COR-L47 (cell line): ENCODE measurements around the gene MBNL1.

Source experiments
- DNase-seq: peaks from one replicate; lab custom pipeline; 2025; lab: John Stamatoyannopoulos, UW

The MBNL1 gene

DNA sequence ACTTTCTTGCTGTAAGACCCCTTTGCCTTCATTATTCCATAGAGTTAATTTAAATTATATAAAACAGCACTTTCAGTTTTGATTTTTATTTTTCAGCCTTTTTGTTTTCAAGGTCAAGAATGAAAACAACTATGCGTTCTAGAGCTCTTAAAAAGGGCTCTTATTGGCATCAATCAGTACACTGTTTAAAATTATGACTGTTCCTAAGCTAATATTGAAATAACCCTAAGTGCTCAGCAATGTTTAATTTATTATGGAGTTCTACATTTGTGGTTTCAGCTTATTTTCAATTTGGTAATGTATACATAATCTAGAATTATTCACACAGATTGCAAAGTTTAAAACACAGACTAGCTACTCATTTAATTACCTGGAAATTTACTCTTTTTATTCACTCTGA is 179.4 kb downstream of the MBNL1 start:
- DNase-seq = no peak

DNA sequence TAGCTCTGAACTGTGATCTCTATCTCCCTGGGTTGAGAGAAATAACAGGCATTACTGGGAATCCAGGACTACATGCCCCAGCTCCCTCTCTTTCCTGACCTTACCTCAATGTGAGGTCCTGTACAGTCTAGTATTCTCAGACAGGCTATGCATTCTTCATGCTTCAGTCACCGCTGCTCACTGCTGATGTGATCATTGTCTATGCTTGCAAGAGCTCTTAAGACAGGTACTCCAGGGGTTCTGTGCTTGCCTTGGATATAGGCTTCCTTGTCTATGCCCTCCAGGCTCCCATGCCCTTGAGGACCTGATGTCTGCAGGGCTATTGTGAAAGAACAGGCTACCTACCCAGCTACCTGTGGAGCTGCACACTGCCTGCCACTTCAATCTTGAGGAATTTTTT is 183.6 kb downstream of the MBNL1 start:
- no peak for DNase-seq

DNA sequence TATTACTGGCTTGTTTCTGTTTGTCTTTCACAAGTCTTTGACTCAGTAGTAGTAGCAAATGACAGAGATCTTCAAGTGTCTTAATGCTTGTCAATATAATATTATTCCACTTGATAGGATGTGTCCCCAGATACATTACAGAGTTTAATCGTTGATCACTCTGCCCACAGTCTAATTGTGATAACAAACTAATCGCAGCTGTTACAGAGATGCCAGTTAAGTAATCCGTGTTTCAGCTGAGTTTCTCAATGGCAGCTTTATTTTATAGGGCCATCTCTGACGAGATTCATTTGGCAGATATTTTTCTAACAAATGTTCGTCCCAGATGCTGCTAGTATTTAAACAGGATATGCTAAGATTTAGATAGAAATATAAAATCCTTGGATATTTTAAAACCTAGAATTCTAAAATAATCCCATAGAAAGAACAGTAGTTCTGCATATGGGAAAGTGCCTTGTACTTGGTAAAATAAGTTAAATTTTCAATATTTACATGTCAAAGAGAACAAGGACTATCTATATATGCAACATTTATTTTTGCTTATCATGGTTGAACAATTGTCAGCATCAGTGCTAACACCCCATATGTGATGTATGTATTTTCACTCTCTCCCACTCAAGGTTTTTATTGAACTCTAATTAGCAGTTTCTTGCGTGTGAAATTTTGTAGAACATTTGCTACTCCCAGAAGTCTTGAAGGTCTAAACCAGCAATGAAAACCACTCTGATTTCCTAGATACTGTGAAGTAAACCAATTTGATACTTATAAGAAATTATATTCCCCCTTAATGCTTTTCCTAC is 185.5 kb downstream of the MBNL1 start:
- no peak for DNase-seq

DNA sequence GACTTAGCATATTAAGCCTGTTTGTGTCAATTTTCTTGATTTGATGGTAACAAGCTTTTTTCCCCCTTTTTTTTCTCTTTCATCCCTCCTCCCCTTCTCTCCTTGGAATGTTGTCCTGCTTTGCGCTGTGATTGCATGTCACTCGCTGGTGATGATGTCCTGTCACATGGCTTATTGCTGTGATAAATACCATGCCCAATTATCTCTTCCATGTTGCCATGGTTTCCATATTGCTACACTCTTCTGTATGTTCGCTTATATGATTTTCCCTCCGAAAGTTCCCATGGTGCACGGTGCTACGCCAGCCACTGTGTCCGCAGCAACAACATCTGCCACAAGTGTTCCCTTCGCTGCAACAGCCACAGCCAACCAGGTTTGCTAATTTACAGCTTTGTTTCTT is 187.3 kb downstream of the MBNL1 start:
- DNase-seq = no peak

DNA sequence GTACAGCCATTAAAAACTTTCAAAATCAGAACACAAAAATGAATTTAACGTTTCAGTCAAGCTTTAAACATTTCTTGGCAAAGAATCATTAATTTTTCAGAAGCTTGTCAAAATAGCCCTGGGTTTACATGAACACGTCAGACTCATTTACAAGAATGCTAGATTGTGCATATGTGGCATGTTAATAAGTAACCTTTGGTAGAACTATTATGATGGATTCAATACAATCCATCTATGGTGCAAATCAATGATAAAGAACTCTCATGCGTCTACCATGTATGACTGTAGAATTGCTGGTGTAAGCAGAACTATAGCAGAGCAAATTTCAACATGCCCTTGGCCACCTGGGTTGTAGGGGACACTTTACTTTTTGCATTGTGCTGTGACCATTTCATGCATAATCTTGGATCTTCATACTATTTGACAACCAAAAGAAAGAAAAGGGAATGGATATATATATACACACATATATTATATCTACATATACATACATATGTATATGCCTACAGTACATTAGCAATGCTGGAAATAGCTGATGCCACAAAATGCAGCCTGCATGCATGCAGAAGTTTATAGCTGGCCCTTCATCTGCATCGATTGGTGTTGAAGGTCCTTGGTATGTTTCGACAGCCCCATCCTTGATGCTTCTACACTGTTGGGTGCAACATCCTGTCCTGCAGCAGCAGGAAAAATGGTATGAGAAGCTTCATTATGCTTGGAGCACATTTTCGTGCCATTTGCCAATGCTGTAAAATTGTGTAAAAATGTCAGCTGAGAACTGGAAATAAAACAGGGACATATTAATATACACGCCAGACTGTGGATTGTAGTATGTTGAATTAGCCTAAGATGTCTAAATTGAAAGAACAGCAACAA is 189.0 kb downstream of the MBNL1 start:
- no peak for DNase-seq

DNA sequence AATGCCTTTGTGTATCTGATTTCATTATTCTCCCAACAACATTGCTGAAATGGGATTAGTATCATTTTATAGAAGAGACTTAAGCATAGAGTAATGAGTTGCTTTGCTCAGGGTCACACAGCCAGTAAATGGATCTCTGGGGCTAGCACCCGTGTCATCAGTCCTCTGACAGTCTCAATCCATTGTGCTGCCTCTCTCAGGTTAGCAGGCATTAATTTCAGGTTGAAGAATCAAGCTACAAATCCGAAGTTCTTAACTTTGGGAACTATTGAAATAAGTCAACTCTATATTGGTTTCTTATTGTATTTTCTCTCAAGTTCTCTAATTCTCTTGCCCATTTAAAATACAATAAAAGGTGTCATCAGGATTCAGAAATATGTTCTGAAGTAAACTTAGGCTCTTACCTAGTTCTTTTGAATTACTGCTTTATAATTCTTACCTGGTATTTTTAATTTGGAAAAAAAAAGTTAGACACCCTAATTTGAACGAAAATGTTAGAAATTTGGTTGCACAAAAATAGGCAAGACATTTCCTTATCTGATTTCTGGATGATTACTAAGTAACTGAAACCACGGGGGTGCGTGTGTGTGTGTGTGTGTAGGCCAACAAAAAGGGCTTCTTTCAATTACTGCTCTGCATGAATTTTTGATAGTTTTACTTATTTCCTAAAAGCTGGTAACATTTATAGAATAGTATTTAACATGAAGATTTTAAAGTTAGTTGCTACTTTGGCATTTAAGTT is 189.8 kb downstream of the MBNL1 start:
- DNase-seq = no peak

DNA sequence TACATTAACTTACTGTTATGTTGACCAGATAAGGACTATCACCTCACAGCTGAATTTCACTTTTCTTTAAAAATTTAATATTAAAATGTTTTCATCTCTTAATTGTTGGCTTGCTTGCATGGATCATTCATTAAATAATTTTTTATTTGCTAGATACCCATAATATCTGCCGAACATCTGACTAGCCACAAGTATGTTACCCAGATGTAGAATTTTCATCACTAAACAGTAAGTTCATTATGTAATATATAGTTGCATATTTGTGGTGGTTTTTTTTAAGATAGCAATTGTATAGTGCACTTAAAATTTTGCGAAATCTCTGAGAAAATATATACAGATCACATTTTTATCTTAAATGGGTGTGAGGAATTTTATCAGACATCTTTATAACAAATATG is 190.4 kb downstream of the MBNL1 start:
- no peak for DNase-seq

DNA sequence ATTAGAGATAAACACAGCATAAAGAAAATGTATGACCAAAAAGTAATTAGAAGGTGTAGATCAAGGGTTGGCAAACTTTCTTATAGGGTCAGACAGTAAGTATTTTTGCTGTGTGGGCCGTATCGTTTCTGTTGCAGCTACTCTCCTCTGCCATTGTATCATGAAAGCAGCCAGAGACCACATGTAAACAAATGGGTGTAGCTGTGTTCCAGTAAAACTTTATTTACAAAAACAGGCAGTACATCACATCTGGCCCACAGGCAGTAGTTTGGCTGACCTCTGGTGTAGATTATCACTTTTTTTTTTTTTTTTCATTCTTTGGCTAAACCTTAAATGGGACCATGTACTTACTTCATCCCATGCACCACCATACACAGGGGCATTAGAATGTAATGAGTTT is 190.8 kb downstream of the MBNL1 start:
- no peak for DNase-seq

DNA sequence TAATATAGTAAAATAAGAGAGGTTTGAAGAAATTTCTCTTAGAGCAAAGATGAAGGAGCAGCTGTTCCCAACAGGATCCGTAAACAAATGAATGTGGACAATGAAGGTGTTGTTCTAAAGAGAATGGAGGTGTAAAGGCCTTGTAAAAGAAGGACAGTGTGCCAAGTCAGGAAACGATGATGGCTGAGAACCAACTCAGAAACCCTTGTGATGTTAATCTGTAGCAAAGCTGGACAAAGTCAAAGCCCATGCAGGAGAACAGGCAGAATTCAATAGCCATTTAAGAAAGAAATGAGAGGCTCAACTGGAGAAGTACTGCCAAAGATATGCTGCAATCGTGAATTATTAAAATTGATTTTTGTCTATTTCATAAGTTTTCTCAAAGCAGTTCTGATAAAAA is 192.2 kb downstream of the MBNL1 start:
- no peak for DNase-seq

DNA sequence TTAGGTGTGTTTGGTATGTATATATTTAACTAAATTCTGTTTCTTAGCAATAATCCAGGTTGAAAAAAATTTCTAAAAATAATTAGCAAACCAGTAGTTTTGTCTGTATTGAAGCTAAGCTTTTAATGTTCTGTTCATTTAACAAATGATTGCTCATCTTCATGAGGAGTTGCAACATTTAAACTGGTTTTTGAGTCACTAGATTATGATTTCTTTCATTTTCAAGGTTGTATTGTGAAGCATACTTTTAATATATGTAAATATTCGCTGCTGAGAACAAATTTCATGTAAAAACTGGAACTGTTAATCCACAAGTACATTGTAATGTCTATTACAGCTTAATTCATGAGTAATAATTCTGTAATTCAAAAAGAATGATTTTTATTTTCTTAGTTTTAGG is 192.7 kb downstream of the MBNL1 start:
- no peak for DNase-seq

DNA sequence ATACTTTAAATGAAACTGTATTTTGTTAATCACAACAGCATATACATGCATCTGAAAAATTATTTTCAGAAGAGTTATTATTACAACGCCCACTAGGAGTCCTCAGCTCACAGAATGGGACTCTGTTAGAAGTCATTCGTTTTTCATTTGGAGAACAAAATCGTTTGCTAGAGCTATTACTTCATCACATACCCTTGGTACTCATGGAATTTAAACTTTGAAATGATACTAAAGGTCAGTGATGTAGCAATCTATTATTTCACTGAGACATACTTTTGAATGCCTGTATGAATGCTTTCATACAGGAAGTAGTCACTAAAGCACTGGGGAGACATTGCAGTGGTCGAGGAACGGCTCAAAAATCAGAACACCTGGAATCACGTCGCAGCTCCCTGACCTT is 198.1 kb downstream of the MBNL1 start:
- DNase-seq = peak; percentile 23

DNA sequence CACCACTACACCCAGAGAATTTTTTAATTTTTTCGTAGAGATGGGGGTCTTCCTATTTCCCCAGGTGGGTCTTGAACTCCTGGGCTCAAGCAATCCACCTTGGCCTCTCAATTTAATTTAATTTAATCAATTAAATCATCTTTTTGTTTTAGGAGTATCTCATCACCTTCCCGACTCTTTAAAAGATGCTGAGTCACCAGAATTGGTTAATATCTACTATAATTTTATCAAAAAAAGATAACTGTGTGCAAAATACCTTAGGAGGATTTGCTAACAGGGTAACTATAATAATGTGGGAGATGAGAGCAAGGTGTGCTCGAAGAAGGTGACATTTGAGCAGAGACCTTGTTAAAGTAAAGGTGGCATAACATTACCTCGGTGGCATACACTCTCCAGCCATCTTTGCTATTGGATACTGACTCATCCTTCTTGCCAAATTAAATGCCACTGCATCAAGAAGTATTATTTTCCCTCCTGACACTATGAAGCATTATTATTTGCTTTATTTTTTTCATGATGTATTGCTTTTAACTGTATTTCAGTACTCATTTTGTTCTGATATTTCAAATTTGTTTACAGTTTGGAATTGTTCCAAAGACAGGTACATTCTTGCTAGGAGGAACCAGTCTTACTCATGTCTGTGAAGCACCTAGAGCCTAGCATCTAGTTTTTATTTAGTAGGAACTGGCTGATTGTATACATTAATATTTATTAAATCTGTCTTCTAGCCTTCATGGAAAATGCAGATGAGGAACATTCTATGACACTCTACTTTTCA is 200.7 kb downstream of the MBNL1 start:
- no peak for DNase-seq

DNA sequence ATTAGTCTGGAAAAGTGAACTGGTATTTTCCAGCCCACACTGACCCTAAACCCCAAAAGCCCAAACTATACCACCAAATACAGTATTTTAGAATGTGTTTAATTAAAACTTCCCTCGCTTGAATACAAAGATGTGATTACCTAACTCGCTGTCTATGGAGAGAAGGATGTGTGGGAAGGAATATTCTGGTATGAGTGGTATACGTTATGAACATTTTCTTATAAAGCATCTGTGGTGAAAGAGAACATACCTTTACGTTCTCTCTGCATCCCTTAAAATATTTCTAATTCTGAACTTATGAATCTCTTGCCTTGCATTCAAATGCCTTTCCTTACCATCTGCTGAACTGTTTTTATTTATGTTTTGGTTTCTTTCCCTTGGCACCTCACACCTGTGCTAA is 201.4 kb downstream of the MBNL1 start:
- DNase-seq = no peak

DNA sequence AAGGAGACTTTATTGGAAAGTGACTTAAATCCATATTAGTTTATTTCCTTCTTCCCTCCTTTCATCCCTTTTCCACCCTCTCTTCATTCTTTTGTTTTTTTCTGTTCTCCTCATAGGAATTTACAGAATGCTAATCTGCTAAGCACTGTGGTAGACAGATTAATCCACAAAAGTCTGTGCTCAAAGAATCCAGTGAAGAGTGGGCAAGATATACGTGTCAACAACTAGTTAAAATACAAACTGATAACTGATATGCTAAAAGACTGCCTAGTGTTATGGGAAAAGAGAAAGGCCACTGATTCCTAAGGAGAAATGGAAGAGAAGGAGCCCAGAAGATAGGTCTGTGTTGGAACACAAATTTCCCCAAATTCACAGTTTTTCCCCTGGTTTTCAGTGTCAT is 202.2 kb downstream of the MBNL1 start:
- no peak for DNase-seq

DNA sequence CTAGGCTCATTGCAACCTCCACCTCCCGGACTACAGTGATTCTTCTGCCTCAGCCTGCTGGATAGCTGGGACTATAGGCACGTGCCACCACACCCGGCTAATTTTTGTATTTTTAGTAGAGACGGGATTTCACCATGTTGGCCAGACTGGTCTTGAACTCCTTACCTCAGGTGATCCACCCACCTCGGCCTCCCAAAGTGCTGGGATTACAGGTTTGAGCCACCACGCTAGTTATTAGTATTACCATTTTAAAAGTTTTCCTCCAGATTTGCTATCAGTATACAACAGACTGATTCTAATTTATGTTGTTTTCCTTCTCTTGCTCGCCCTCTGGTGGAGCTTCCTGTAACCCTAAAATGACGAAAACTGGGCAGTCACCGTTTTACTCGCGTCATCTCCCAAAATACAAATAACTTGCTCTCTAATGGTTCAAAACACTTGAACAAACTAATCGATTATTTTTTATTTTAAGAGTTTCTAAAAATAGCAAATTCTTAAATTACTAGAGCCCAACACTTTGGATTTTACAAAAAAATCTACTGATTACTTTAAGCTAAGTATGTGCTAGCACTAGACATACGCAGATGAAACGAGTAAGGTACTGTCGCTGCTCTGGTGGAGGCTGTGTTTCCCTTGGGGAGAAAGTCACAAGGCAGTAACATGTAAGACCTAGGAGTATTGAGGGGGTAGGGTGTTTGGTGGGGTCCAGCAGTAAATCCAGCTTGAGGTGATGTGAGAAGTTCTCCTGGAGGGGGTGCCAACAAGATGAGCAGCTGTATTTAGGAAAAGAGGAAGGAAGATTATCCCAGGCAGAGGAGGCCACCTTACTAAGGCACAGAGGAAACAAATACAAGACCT is 203.3 kb downstream of the MBNL1 start:
- peak; percentile 69 for DNase-seq

DNA sequence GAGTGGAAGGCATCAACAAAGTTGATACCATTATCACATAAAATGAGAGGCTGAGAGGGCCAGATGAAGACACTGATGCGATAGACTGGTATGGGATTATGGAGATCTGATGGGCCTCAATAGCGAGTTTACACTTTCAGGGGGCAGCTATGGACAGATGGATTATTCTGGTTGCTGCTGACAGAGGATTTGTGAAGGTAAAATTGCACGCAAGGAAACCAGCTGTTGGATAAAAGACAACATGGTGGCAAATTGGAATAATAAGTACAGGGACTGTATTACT is 203.9 kb downstream of the MBNL1 start:
- DNase-seq = no peak

DNA sequence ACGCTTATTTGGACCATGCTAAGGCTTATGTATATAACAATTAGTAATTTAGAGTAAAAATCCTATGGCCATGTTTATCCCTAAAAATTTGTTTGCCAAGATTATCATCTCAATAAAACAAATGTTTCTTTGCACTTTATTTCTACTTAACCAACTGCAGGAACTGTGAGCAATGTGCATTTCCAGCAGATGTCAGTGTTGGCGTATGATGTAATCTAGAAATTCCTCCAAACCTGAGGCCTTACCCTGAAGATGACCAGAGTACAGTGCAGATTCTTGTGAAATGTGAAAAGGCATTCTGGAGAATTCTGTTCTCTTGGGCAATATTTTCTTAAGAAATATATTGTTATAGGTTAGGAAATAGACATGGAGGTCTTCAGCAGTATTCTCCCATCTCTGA is 205.9 kb downstream of the MBNL1 start:
- peak; percentile 64 for DNase-seq

DNA sequence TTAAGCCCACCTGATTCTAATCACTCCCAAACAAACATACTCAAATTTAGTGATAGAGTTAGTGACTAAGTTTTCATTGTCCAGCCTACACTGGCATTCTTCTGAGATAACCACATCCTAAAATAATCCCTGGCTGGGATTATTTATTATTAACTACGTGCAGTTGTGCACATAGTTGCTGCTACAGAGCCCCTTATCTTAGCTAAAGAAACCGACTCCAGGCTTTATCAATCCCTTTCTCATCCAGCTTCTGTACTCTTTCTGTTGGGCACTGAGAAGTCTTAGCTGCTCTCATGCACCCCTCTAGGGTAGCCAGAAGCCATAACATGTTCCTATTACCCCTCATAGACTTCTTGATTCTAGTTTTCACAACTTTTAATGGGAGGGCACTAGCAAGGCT is 208.7 kb downstream of the MBNL1 start:
- no peak for DNase-seq

DNA sequence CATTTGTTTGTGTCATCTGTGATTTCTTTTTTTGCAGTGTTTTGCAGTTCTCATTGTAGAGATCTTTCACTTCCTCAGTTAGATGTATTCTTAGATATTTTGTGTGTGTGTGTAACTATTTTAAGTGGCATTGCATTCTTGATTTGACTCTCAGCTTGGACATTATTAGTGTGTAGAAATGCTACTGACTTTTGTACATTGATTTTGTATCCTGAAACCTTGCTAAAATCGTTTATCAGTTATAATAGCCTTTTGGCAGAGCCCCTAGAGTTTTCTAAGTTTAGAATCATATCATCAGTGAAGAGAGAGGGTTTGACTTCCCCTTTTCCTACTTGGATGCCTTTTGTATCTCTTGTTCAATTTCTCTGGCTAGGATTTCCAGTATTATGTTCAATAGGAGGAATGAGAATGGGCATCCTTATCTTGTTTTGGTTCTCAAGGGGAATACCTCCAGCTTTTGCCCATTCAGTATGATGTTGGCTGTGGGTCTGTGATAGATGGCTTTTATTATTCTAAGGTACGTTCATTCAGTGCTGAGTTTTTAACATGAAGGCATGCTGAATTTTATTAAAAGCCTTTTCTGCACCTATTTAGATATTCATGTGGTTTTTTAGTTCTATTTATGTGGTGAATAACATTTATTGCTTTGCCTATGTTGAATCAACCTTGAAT is 211.7 kb downstream of the MBNL1 start:
- DNase-seq = no peak

DNA sequence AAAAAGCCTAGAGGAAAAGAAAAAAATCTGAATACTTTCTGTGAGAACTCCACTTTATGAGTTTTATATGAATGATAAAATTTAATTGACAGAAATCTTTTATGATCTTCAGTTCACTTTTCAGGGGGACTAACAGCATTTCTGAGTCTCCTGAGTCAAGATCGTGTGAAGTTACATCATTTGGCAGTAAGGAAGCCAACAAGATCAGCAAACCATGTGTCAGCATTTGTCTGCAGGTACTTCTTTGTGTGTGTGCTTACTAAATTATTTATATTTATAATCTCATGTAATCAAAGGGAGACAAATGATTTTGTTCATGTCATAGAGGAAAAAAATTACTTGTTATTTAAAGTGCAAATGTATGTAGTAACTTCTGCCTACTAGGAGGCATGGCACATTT is 217.6 kb downstream of the MBNL1 start:
- no peak for DNase-seq

DNA sequence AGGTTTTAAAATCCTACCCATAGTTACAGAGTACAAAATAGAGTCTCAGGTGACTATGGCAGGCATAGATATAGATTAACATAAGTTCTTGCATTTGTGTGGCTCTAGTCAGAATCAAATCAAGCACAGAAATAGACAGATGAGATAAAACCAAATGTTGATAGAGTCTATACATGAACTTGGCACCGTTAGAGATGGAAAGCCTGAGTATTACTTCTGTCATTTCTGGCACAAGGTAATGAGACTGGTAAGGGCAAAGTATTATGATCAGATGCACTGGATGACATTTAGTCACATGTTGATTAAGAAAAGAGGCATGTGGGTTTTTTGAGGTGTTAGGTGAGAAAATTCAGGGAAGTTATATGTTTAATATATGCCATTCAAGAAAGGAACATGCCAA is 219.7 kb downstream of the MBNL1 start:
- DNase-seq = no peak
